HFFc6 (cell line): Measurements from ENCODE around the gene PCMT1. TPM values are rescaled to one million over a fixed set of nuclear protein-coding genes. Genes with fewer than 3 reads are reported as not detected.

Experiments used
- DNase-seq: peaks from one replicate; pipeline ENCODE4 v3.0.0-alpha.2; 2018
- H3K27ac Mint-ChIP-seq: 2 replicates; pipeline ENCODE4 v1.8.0; 2020; ENCODE audit warnings: mild to moderate bottlenecking, mixed read lengths
- H3K27me3 Mint-ChIP-seq: 2 replicates; pipeline ENCODE4 v1.8.0; 2021; ENCODE audit warnings: mild to moderate bottlenecking, moderate library complexity, mixed read lengths; ENCODE audit not compliant: insufficient read depth
- H3K36me3 Mint-ChIP-seq: 2 replicates; pipeline ENCODE4 v1.8.0; 2021; ENCODE audit warnings: low read depth, mixed read lengths
- H3K4me1 Mint-ChIP-seq: 2 replicates; pipeline ENCODE4 v1.8.0; 2020; ENCODE audit warnings: low read depth, mixed read lengths
- H3K4me3 Mint-ChIP-seq: 2 replicates; pipeline ENCODE4 v1.8.0; 2020; ENCODE audit warnings: mild to moderate bottlenecking, moderate library complexity, mixed read lengths
- H3K9me3 Mint-ChIP-seq: 2 replicates; pipeline ENCODE4 v1.8.0; 2020; ENCODE audit warnings: mild to moderate bottlenecking, mixed read lengths
- long read RNA-seq: library from polyadenylated mRNA; unstranded; transcript quantifications from one replicate; pipeline ENCODE4 v2.0.0, GENCODE V29; 2019
- total RNA-seq, 6 experiments: library from RNA; stranded (reverse); fragmentation: NEBNext Ultra II Directional; extraction: Animal tissue kit (Norgen Biotek cat#: 25700); gene quantifications; 2 replicates in 1 of 6; 3 replicates in 5 of 6; pipeline ENCODE4 v1.2.3, GENCODE V29; 2021
- TF ChIP-seq, protein P1 (sequence below): fragments of 200-600 bp; sonication (generic); IDR thresholded peaks from 2 replicates; pipeline ENCODE4 v1.5.0; 2021; ENCODE audit warnings: antibody characterized with exemption, mild to moderate bottlenecking

The PCMT1 gene
- 100 to 1,000 TPM in 5 of 6 experiments, 10 to 100 TPM in 1; 99.7 to 126 (median 112) TPM for total RNA-seq
- long read RNA-seq, transcript PCMT1-203 (8 exons, 1,938 nt): major isoform, 70 of 186 reads
- long read RNA-seq, transcript PCMT1-205 (8 exons, 1,984 nt): minor isoform, 63 of 186 reads
- long read RNA-seq, transcript PCMT1-201 (7 exons, 1,293 nt): minor isoform, 26 of 186 reads
- long read RNA-seq, partial matches to known transcripts: 13 of 186 reads
- long read RNA-seq, other reads (novel, unspliced or antisense): 14 of 186 reads

DNA sequence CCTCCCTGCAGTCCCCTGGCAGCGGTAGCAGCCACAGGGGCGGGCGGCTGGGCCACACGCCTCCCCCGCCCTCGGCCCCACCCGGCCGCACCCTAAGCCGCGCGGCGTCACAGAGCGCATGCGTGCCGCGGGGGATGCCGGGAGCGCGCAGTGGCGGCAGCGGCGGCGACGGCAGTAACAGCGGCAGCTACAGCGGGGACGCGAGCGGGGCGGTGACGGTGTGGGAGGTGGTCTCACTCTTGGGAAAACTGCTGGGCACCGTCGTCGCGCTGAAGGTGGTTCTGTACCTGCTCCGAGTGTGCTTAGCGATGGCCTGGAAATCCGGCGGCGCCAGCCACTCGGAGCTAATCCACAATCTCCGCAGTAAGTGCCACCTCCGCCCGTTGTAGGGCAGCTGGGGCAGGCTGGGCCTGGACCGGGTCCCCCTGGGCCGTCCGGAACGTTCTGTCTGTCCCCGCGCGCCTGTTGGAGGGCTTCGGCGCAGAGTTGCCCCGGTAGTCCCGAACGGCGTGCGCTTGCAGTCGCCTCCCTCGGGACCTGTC lies at the start of gene PCMT1:
TSS of gene PCMT1 (plus strand) at position 148 of the 542 bp plus-strand sequence. CDS start at position 309, 161 bp downstream.
- TF ChIP-seq, protein P1, sequence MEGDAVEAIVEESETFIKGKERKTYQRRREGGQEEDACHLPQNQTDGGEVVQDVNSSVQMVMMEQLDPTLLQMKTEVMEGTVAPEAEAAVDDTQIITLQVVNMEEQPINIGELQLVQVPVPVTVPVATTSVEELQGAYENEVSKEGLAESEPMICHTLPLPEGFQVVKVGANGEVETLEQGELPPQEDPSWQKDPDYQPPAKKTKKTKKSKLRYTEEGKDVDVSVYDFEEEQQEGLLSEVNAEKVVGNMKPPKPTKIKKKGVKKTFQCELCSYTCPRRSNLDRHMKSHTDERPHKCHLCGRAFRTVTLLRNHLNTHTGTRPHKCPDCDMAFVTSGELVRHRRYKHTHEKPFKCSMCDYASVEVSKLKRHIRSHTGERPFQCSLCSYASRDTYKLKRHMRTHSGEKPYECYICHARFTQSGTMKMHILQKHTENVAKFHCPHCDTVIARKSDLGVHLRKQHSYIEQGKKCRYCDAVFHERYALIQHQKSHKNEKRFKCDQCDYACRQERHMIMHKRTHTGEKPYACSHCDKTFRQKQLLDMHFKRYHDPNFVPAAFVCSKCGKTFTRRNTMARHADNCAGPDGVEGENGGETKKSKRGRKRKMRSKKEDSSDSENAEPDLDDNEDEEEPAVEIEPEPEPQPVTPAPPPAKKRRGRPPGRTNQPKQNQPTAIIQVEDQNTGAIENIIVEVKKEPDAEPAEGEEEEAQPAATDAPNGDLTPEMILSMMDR: no peak
- Mint-ChIP-seq H3K4me3 (peak within 1 kb of the TSS; percentile 93), H3K27ac (peak within 1 kb of the TSS; percentile 87), H3K4me1 (peaks cover 41% of the 10 kb centered on the region), H3K36me3 (no peaks in the 10 kb centered on the region; the same call in 1 of the 2 replicates), H3K27me3 (peaks cover 1% of the 10 kb centered on the region; the same call in 1 of the 2 replicates), H3K9me3 (no peaks in the 10 kb centered on the region)
- DNase-seq: peak; percentile 86

- peak; percentile 16 for DNase-seq
- Mint-ChIP-seq H3K27ac (peak overlapping the region; percentile 78), H3K4me3 (peak overlapping the region; percentile 60), H3K36me3 (no peaks in the 10 kb centered on the region; the same call in 1 of the 2 replicates), H3K27me3 (no peaks in the 10 kb centered on the region; the same call in 1 of the 2 replicates), H3K9me3 (no peaks in the 10 kb centered on the region), H3K4me1 (peaks cover 42% of the 10 kb centered on the region)
- TF ChIP-seq, protein P1: no peak
Measured at GRCh38 chr6:149701714-149702113, 47.8 kb upstream of the PCMT1 start.

- no peak overlapping the region for H3K4me3 Mint-ChIP-seq
- no peaks in the 10 kb centered on the region; the same call in 1 of the 2 replicates for H3K27me3 Mint-ChIP-seq
Measured at GRCh38 chr6:149711711-149712110, 37.8 kb upstream of the PCMT1 start.

GRCh38 chr6:149714442-149714841 lies 35.1 kb upstream of the PCMT1 start:
- no peak overlapping the region for H3K27ac Mint-ChIP-seq
- H3K9me3 Mint-ChIP-seq: no peaks in the 10 kb centered on the region
- no peak overlapping the region for H3K4me3 Mint-ChIP-seq
- H3K36me3 Mint-ChIP-seq: peaks cover 10% of the 10 kb centered on the region
- DNase-seq: no peak
- TF ChIP-seq, protein P1: no peak
- peaks cover 2% of the 10 kb centered on the region for H3K27me3 Mint-ChIP-seq
- peaks cover 33% of the 10 kb centered on the region for H3K4me1 Mint-ChIP-seq

More at GRCh38 chr6:149711711-149712110, 37.8 kb upstream of the PCMT1 start:
- no peak overlapping the region for H3K27ac Mint-ChIP-seq
- TF ChIP-seq, protein P1: no peak
- H3K36me3 Mint-ChIP-seq: peaks cover 6% of the 10 kb centered on the region
- no peaks in the 10 kb centered on the region for H3K9me3 Mint-ChIP-seq
- DNase-seq: no peak
- peaks cover 40% of the 10 kb centered on the region for H3K4me1 Mint-ChIP-seq

- TF ChIP-seq, protein P1: no peak
- Mint-ChIP-seq H3K36me3 (peaks cover 4% of the 10 kb centered on the region; the same call in 1 of the 2 replicates), H3K4me1 (peaks cover 18% of the 10 kb centered on the region), H3K27me3 (peaks cover 2% of the 10 kb centered on the region), H3K4me3 (peak overlapping the region; percentile 95), H3K9me3 (no peaks in the 10 kb centered on the region), H3K27ac (peak overlapping the region; percentile 59; the same call in 1 of the 2 replicates)
- peak; percentile 11 for DNase-seq
Measured at GRCh38 chr6:149716181-149716963, 33.2 kb upstream of the PCMT1 start.
